Cardiac muscle cell (in vitro differentiated cells and primary cell): ENCODE data around the gene PPFIA4. TPM values are rescaled to one million over a fixed set of nuclear protein-coding genes. Genes with fewer than 3 reads are reported as not detected.
A peak's percentile ranks its signal among the peaks of the same experiment; 100 is the strongest.

Source experiments
- DNase-seq, 2 donors: peaks; one replicate each; pipeline versions ENCODE4 v3.0.0 to v3.0.0-alpha.2; 2010 to 2017; ENCODE audit warnings: low read depth in 1 of 2, low spot score in 1 of 2
- H3K27ac ChIP-seq: fragments of 200-600 bp; sonication (generic); 2 replicates; pipeline ENCODE4 v1.5.1; 2016
- H3K27me3 ChIP-seq: fragments of 200-600 bp; sonication (generic); 2 replicates; pipeline ENCODE4 v1.6.0; 2016; ENCODE audit warnings: control low read depth
- H3K36me3 ChIP-seq: fragments of 200-600 bp; sonication (generic); 2 replicates; pipeline ENCODE4 v1.5.1; 2016; ENCODE audit warnings: control low read depth
- H3K4me1 ChIP-seq: fragments of 200-600 bp; sonication (generic); 2 replicates; pipeline ENCODE4 v1.8.1; 2017; ENCODE audit warnings: low read depth, mild to moderate bottlenecking, mixed run types
- H3K4me3 ChIP-seq: fragments of 200-600 bp; sonication (generic); 2 replicates; pipeline ENCODE4 v1.5.1; 2016; ENCODE audit warnings: mild to moderate bottlenecking
- H3K9me3 ChIP-seq: fragments of 200-600 bp; sonication (generic); 2 replicates; pipeline ENCODE4 v1.5.1; 2017; ENCODE audit warnings: low read depth, mild to moderate bottlenecking, control low read depth
- CTCF ChIP-seq: IDR thresholded peaks from 2 replicates; pipeline ENCODE4 v1.5.1; 2012; ENCODE audit warnings: low read depth, mild to moderate bottlenecking, low read length
- polyA plus RNA-seq: library from polyadenylated mRNA; unstranded; fragments of >200 nt; fragmentation: Nextera tagmentation; extraction: Ambion mirVana; gene quantifications from 2 replicates; pipeline ENCODE4 v1.2.1, GENCODE V29; 2016
- total RNA-seq: library from RNA; depleted of rRNA; stranded (reverse); fragments of >200 nt; gene quantifications from 2 replicates; pipeline ENCODE4 v1.2.3, GENCODE V29; 2016

Gene PPFIA4
- total and polyA plus RNA-seq, 2 experiments from 2014 or later = 97.5 to 207 TPM

- DNase-seq = no peak
- H3K4me3 ChIP-seq = no peak overlapping the region
- no peaks in the 10 kb centered on the region for H3K27me3 ChIP-seq
- H3K4me1 ChIP-seq = peaks cover 26% of the 10 kb centered on the region
- H3K27ac ChIP-seq = peak overlapping the region; percentile 52
- no peak for TF ChIP-seq CTCF
- H3K9me3 ChIP-seq = no peaks in the 10 kb centered on the region
- peaks cover 23% of the 10 kb centered on the region for H3K36me3 ChIP-seq
Observed at GRCh38 chr1:203025686-203026030, 633 bp upstream of the PPFIA4 start.

- no peak for DNase-seq
- no peak for TF ChIP-seq CTCF
- Histone ChIP-seq H3K36me3 (peaks cover 12% of the 10 kb centered on the region), H3K4me1 (peaks cover 30% of the 10 kb centered on the region), H3K4me3 (peak overlapping the region; percentile 61), H3K27me3 (no peaks in the 10 kb centered on the region), H3K27ac (no peak overlapping the region), H3K9me3 (no peaks in the 10 kb centered on the region)
Observed at GRCh38 chr1:203026666-203027663, 674 bp downstream of the PPFIA4 start.

GRCh38 chr1:203028067-203028783 lies 1.9 kb downstream of the PPFIA4 start:
- H3K27ac ChIP-seq = peak overlapping the region; percentile 61
- DNase-seq = peak; percentile 38 to 41
- no peaks in the 10 kb centered on the region for H3K27me3 ChIP-seq
- H3K4me3 ChIP-seq = peak overlapping the region; percentile 61
- H3K9me3 ChIP-seq = no peaks in the 10 kb centered on the region
- TF ChIP-seq CTCF = no peak
- peaks cover 30% of the 10 kb centered on the region for H3K4me1 ChIP-seq
- peaks cover 9% of the 10 kb centered on the region for H3K36me3 ChIP-seq

GRCh38 chr1:203028784-203029553 lies 2.7 kb downstream of the PPFIA4 start:
- TF ChIP-seq CTCF = no peak
- Histone ChIP-seq H3K27ac (peak overlapping the region; percentile 61), H3K27me3 (no peaks in the 10 kb centered on the region), H3K36me3 (peaks cover 2% of the 10 kb centered on the region), H3K9me3 (no peaks in the 10 kb centered on the region), H3K4me3 (peak overlapping the region; percentile 61), H3K4me1 (peaks cover 31% of the 10 kb centered on the region)
- peak in 1 of 2 donors; percentile 68 for DNase-seq

GRCh38 chr1:203031467-203031866 lies 5.2 kb downstream of the PPFIA4 start:
- Histone ChIP-seq H3K4me3 (no peak overlapping the region), H3K36me3 (no peaks in the 10 kb centered on the region), H3K4me1 (peaks cover 55% of the 10 kb centered on the region), H3K27ac (no peak overlapping the region), H3K9me3 (no peaks in the 10 kb centered on the region), H3K27me3 (no peaks in the 10 kb centered on the region)
- DNase-seq = no peak
- TF ChIP-seq CTCF = peak; percentile 21
